T47D (cell line): ENCODE measurements around the gene TCF7L2.

Experiments
- DNase-seq, 2 experiments: peaks; one replicate each; pipeline versions ENCODE4 v3.0.0 to v3.0.0-alpha.2; 2011 to 2012; ENCODE audit warnings: low read depth in 1 of 2, low spot score in 1 of 2
- JUND ChIP-seq: IDR thresholded peaks from 2 replicates; pipeline ENCODE4 v1.6.1; 2012; ENCODE audit warnings: low read depth
- in situ Hi-C: cut with HindIII; loops from 2 replicates; pipeline ENCODE4 v1.10.0; 2016; ENCODE audit warnings: low sequenced_read_pairs, low pct_unique_long_range_greater_than_20kb

The TCF7L2 gene

DNA sequence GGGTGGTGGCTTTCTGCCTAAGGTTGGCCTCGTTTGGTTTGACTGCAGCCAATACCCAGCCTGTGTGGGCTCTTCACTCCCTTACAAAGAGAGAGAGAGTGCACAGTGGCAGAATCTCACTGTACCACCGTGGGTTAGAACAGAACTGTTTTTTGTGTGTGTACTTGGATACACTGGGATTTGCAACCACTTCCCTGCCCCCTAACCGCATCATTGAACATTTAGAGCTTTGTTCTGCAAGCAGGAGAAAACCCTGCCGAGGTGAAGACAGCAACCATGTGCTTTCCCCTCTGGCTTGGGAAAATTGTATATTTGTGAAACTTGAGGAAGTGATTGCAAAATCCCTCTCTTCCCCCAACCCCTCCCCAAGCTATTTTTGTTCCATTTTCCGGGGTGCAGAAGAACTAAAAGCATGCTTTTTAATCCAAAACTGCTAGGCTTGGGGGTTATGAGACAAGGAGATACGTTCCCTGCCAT is 201.2 kb downstream of the TCF7L2 start:
- in situ Hi-C loops, result no loop called here
- no peak for TF ChIP-seq JUND
- no peak for DNase-seq

DNA sequence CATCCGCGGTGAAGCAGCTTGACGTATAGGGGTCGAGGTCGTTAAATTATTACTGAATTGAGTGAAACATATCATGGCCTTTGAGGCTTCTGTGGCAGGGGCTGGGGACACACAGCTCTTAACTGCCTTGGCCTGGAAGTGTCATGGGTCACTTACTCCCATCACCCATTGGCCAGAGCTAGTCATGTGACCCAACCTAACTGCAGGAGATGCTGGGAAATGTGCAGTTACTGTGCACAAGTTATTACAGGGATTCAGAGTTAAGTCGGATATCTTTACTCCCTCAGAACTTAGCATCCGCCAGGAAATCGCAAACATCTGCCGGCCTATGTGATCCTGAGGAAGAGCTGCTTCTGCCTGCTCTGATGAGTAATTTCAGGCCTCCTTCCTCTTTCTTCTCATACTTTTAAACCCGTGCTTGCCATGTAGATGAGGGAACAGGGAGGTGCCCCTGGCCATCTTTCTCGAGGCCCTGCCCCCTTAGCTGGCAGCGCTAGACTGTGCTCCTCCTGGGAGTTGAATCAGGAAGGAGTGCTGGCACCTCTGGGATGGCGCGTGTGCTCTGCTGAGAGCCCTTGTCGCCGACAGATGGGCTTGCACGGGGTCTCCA is 203.6 kb downstream of the TCF7L2 start:
- in situ Hi-C loops, result no loop called here
- no peak for TF ChIP-seq JUND
- DNase-seq, result no peak

DNA sequence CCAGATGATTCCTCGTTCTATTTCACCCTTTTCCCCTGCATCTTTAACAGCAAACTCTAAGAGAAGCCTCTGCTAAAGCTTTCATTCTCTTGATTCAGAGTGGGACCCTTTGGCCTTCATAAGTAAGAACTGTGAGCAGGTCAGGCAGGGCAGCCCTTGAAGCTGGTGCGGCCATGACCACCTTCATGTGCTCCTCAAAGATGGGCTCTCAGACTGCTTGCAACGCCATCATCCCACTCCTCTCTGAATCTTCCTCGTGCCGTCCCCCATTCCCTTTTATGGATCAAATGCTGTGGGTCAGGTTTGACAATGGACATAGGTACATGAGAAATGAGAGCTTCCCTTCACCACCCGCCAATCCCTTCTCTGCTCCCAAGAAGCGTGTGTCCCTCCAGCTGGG is 207.4 kb downstream of the TCF7L2 start:
- in situ Hi-C loops, result no loop called here
- TF ChIP-seq JUND, result no peak

DNA sequence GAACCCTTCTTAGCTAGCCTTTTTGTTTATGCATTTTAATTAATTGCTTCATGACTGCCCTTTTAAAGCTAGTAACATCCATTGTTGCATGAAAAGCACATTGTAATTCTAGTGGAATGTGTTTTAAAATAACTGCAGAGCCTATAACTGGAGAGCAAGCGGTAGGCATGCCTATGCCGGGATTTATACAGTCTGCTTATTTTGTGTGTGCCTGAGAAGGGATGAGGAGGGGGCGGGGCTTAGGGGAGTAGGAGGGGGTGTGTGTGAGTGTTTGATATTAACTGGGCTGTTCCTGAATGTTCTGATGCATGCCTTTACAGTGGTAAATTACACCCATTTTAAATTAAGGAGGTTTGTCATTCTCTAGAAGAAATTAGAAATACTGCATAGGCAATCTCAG is 208.1 kb downstream of the TCF7L2 start:
- in situ Hi-C loops, result no loop called here
- DNase-seq, result no peak
- TF ChIP-seq JUND, result no peak

More for the DNA sequence above, 207.4 kb downstream of the TCF7L2 start:
- no peak for DNase-seq

DNA sequence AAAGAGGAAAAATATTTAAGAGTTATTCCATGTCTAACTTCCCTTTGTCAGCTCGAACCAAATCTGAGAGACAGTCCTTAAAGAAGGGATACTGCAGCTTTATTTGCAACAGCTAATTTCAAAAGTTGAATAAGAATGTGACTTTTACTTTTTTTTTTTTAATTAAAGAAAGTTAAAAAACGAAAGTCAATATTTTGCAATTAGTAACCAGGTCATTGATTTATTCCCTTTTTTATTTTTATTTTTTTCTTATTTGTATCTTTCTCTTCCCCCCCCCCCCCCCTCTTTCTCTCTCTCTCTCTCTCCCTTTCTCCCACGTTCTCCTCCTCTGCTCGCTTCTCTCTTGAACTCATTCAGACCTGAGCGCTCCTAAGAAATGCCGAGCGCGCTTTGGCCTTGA is 209.5 kb downstream of the TCF7L2 start:
- TF ChIP-seq JUND, result no peak
- in situ Hi-C loops, result no loop called here
- no peak for DNase-seq

DNA sequence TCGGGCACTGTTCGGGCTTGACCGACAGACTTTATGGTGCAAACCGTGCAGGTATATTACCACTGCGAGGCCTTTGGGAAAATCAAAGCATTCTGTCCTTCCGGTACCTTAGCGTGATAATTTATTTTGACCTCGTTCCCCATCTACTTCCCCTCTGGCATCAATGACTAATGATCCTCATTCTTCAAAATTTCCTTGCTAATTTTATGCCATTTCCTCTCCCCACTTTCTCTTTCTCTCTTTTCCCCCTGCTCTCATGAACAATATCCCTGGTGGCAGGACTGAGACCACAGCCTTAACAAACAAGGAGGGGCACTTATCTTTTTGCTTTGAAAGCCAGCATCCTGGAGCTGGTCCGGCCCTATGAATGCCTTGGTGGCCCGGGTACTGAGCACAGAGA is 210.6 kb downstream of the TCF7L2 start:
- in situ Hi-C loops, result no loop called here

DNA sequence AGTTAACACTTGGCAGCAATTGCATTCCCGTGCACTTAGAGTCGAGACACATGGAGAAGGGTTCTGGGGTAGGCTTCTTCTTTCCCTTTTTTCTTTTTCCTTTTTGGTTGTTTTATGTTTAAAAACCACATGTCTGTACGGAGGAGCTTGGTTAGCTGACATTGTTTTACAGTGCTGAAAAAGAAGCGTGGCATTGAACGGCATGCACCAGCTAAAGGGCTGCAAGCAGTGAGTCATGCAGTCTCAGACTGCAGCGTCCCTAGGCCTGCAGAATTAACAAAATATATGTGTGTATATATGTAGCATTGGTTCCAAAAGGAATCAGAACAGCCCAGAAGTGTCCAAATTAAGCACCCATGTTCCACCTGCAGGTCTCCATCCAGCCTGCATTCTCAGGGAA is 211.0 kb downstream of the TCF7L2 start:
- in situ Hi-C loops, result no loop called here
- TF ChIP-seq JUND, result no peak
- DNase-seq, result no peak

More for the DNA sequence above, 210.6 kb downstream of the TCF7L2 start:
- no peak for DNase-seq
- no peak for TF ChIP-seq JUND

DNA sequence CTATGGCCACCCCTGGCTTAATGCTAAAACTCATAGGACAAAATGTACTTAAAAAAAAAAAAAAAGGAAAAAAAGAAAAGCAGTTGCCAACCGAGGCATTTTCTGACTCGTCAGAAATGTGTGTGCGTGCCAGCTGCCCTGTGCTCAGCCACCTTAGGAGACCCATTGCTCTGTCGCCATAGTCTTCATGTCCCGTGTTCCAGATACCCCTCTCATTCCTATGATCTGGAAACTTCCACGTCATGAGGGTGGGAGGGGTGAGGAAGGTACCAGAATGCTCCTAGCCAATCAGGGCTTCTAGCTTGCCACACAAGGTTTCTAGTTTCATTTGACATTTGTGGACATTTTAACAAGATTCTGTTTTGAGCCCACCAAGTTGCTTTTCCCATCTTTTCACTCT is 212.9 kb downstream of the TCF7L2 start:
- TF ChIP-seq JUND, result no peak
- in situ Hi-C loops, result no loop called here
- DNase-seq, result no peak

DNA sequence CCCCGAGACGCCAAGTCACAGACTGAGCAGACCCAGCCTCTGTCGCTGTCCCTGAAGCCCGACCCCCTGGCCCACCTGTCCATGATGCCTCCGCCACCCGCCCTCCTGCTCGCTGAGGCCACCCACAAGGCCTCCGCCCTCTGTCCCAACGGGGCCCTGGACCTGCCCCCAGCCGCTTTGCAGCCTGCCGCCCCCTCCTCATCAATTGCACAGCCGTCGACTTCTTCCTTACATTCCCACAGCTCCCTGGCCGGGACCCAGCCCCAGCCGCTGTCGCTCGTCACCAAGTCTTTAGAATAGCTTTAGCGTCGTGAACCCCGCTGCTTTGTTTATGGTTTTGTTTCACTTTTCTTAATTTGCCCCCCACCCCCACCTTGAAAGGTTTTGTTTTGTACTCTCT is 215.6 kb downstream of the TCF7L2 start:
- in situ Hi-C loops, result no loop called here
- DNase-seq, result no peak
- no peak for TF ChIP-seq JUND

DNA sequence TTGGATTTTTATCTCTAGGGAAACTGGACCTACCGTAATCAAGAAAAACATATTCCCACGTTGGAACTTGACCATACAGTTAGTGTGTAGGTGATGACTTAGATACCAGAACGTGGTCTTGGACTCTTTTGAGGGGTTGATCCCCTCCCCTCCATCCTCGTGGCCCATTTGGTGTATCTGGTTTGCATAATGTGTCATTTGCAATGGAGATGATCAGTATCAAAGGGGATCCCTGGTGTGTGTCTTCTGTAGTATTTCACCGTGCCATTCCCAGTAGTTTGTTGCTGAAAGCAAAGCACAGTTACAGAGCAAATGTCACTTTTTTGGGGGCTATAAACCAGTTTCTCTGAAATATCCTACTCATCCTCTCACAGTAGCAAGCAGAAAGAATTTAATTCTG is 217.7 kb downstream of the TCF7L2 start:
- no peak for DNase-seq
- in situ Hi-C loops, result no loop called here
- no peak for TF ChIP-seq JUND

DNA sequence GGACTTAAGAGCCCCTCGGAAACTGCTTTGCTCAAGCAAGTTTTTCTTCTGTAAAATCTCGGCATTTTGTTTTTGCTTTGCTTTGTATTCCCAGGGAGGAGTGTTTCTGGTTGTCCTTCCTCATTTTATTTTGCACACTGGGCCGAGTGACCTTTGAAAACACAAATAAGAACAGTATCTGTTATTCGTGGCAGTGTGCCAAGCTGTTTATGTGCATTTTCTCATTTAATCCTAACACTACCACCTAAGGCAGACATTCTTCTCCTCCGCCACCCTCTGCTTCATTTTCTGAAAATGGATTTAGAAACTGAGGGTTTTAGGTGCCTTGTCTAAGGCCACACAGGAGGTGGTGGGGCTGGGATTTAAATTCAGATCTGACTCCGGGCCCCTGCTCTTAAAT is 218.5 kb downstream of the TCF7L2 start:
- DNase-seq, result no peak
- TF ChIP-seq JUND, result no peak
- in situ Hi-C loops, result no loop called here

DNA sequence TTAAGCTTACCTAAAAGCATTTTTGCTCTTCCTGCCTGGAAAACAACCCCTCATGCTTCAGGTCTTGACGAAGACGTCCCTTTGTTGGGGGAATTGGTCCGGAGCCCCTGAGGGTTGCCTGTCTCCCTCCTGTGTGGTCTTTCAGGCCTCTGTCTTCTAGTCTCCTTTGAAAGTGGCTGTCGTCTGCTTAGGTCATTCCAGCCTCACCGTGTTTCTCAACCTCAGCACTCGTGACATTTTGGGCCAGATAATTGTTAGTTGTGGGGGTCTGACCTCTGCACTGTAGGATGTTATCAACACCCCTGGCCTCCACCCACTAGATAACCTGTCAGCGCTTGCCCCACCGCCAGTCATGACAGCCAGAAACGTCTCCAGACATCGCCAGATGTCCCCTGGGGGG is 219.1 kb downstream of the TCF7L2 start:
- TF ChIP-seq JUND, result no peak
- in situ Hi-C loops, result no loop called here
- DNase-seq, result no peak

DNA sequence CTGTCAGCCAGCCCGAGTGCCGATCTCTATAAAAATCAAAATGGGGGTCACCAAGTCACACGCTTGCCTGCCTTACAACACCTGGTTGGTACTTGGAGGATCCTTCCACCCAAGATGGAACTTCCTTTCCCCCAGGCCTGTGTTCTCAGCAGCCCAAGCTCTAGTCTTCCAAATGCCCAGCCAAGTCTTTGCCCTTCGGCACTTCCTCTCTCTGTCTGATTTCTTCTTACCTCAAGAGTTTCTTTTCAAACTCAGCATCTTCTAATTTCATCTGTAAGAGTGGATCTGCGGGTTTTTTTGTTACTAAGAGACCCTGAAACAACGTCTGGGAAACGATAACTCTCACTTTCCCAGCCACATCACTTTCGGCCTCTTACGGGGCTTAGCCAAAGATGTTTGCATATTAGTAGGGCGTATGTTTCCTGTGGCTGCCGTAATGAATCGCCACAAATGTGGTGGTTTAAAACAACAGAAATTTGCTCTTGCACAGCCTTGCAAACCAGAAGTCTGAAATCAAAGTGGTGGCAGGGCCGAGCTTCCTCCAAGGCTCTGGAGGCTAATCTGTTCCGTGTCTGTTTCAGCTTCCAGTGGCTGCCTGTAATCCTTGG is 219.9 kb downstream of the TCF7L2 start:
- in situ Hi-C loops, result no loop called here
- TF ChIP-seq JUND, result no peak
- DNase-seq, result no peak

DNA sequence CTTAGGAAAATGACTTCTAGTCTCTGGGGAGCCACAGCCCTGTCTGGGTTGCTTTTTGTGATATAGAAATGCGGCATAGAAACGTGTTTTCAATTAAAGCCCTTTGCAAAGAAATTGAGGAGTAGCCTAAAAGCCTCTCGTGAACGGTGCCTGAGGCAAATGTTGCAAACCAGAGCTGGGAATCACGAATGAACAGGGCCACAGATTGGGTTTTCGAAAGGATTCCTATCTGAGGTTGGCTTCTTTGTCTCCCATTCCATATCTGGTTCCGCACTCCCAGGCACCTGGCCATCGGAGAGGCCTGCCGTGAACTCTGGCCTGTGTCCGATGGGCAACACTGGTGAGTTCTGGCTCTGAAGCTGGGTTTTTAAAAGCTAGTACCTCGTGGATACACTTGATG is 221.6 kb downstream of the TCF7L2 start:
- no peak for TF ChIP-seq JUND
- no peak for DNase-seq
- in situ Hi-C loops, result no loop called here
